Measurements from ENCODE around the gene GID4.

Gene GID4

DNA sequence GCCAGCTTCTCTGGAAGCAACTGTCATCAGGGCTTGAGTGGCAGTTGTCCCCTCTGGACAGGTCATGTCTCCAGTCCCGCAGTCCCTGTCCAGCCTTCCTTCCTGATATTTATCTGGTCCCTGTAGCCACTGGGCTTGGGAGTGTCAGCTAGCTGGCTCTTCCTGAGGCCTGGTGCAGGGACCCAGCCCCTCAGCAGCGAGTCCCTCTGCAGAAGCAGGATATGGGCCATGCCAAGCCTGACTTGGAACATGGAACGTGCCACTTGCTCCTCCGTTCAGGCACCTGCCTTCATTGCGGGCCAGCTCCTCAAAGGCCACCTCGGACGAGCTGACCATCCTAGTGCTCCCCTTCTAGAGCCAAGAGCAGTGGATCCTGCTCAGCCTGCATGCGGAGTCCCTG, 40.3 kb upstream of the GID4 start:
- DNase-seq (ENCODE audit: low read depth), result no peak
- TF ChIP-seq, protein P1, sequence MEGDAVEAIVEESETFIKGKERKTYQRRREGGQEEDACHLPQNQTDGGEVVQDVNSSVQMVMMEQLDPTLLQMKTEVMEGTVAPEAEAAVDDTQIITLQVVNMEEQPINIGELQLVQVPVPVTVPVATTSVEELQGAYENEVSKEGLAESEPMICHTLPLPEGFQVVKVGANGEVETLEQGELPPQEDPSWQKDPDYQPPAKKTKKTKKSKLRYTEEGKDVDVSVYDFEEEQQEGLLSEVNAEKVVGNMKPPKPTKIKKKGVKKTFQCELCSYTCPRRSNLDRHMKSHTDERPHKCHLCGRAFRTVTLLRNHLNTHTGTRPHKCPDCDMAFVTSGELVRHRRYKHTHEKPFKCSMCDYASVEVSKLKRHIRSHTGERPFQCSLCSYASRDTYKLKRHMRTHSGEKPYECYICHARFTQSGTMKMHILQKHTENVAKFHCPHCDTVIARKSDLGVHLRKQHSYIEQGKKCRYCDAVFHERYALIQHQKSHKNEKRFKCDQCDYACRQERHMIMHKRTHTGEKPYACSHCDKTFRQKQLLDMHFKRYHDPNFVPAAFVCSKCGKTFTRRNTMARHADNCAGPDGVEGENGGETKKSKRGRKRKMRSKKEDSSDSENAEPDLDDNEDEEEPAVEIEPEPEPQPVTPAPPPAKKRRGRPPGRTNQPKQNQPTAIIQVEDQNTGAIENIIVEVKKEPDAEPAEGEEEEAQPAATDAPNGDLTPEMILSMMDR (conservative IDR thresholded peaks at IDR 0.05; ENCODE audit: low read depth, low read length), result no peak
- no peak overlapping the region for H3K4me3 ChIP-seq (ENCODE audit: low read depth, low read length)

DNA sequence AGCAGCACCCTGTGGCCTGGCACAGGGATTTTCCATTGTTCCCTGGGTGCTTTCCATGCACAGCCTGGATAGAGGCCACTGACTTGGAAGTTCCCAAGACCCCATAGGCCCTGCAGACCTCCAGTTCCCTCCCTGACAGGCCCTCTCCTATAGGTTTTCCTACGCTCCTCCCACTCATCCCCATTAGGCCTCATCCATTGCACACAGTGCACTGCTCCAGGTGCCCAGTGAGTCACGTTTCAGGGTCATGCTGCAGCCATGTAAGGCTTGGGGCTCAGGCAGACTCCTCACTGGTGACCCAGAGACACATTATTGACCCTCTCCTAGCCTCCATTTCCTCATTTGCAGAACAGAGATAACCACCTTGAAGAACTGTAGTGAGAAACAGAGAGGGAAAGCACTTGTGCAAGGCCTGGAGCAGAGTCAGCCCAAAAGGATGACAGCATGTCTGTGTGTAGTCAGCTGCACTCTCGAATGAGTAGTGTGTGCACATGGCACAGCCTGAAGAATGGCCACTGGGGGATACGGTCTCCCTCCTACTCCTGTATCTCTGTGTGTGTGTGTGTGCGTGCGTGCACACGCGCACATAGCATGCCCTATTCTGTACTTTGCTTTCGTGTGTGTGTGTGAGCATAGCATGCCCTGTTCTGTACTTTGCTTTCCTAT, 39.7 kb upstream of the GID4 start:
- TF ChIP-seq, protein P1 (conservative IDR thresholded peaks at IDR 0.05; ENCODE audit: low read depth, low read length), result no peak
- no peak overlapping the region for H3K4me3 ChIP-seq (ENCODE audit: low read depth, low read length)
- peak; percentile 23 for DNase-seq (ENCODE audit: low read depth)

DNA sequence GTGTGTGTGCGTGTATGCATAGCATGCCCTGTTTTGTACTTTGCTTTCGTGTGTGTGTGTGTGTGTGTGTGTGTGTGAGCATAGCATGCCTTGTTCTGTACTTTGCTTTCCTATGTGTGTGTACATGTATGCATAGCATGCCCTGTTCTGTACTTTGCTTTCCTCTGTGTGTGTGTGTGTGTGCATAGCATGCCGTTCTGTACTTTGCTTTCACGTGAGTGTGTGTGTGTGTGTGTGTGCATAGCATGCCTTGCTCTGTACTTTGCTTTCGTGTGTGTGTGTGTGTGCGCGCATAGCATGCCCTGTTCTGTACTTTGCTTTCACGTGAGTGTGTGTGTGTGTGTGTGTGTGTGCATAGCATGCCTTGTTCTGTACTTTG, 39.2 kb upstream of the GID4 start:
- TF ChIP-seq, protein P1 (conservative IDR thresholded peaks at IDR 0.05; ENCODE audit: low read depth, low read length), result no peak
- no peak overlapping the region for H3K4me3 ChIP-seq (ENCODE audit: low read depth, low read length)
- DNase-seq (ENCODE audit: low read depth), result no peak

DNA sequence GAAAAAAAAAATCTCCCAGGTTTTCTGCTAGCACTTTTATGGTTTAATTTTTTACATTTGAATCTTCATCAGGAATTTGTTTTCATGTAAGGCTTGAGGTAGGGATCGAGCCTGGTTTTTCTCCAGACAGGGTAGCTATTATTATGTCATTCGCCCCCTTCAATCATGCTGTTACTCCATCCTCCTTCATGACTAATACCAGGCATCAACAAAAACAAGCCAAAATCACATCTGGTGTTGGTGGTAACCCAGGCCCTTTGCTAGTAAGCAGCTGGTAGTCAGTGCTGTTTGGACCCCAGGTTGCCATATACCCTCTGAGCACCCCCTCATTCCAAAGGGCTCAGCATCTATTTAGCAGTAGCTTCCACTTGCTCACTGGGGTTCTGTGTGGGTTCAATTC, 37.0 kb upstream of the GID4 start:
- TF ChIP-seq, protein P1 (conservative IDR thresholded peaks at IDR 0.05; ENCODE audit: low read depth, low read length), result no peak
- H3K4me3 ChIP-seq (ENCODE audit: low read depth, low read length), result no peak overlapping the region
- no peak for DNase-seq (ENCODE audit: low read depth)

DNA sequence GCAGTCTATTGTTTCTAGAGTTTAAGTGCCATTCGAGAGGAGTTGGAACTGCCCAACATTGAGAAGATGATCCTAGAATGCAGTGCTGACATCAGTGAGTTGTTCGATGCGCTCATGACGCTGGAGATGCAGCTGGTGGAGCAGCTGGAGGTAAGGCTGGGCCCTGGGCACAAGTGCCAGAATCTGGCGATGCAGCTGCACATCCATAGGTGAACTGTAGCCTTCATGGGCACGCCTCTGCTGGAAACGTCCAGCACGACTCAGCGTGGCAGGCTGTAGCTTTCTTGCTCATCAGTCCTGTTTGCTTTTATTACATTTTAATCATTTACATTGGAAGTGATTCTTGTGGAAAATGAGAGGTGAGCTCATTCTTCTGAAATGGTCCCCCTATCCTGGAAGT, 34.9 kb upstream of the GID4 start:
- TF ChIP-seq, protein P1 (conservative IDR thresholded peaks at IDR 0.05; ENCODE audit: low read depth, low read length), result no peak
- no peak for DNase-seq (ENCODE audit: low read depth)
- no peak overlapping the region for H3K4me3 ChIP-seq (ENCODE audit: low read depth, low read length)

DNA sequence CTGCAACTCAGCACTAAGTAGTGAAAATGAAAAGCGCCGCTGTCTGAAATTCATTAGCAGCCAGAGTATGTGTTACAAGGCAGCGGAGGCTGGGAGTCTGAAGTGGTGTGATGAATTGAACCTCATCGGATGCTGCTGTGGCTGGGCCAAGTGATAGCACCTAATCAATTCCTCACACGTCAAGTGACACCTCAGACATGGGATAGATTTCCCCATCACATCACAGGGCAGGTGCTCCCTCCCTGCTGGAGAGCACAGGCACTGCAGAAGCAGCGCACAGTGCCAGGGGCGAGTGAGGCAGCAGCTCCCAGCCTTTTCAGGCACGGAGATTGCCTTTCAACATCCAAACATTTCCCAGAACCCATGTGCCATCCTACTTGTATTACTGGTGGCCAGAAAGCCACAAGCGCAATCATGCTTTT, 34.3 kb upstream of the GID4 start:
- no peak overlapping the region for H3K4me3 ChIP-seq (ENCODE audit: low read depth, low read length)
- TF ChIP-seq, protein P1 (conservative IDR thresholded peaks at IDR 0.05; ENCODE audit: low read depth, low read length), result peak; percentile 41
- no peak for DNase-seq (ENCODE audit: low read depth)

DNA sequence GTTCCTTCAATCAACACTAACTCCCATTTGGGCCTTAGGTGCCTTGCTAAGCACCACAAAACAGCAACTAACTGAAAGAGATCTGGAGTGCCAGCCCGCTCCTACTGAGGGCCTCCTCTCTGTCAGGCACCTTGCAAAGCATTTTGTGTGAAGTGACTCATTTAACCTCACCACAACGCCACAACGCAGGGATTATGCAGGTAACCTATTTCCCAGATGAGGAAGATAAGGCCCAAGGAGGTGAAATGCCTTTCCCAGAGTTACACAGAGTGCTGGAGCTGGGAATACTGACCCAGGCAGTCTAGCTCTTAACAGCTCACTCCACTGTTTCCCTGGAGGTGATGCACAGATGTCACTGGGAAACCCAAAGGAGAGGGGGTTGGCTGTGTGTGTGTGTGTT, 33.7 kb upstream of the GID4 start:
- TF ChIP-seq, protein P1 (conservative IDR thresholded peaks at IDR 0.05; ENCODE audit: low read depth, low read length), result no peak
- DNase-seq (ENCODE audit: low read depth), result no peak
- no peak overlapping the region for H3K4me3 ChIP-seq (ENCODE audit: low read depth, low read length)
